ENCODE measurements around the gene INPP4B. TPM values are rescaled to one million over a fixed set of nuclear protein-coding genes. Genes with fewer than 3 reads are reported as not detected.

The INPP4B gene
- total RNA-seq, 2 experiments from 2014 or later = not detected

- CTCF ChIA-PET (ENCODE audit: unreplicated experiment) = no interaction called here
- H3K4me1 ChIP-seq (ENCODE audit: insufficient read depth, low read length, poor library complexity, severe bottlenecking) = no peaks in the 10 kb centered on the region
- no peaks in the 10 kb centered on the region for H3K9me2 ChIP-seq (ENCODE audit: insufficient read depth, low read length)
- BruUV-seq (replicated peaks) = no TSS peak
- POLR2A ChIA-PET = interaction anchor here (0.7 kb wide), 2 partner anchors 8 to 1405 kb away, joined by 3 read pairs; no protein-coding TSS in a partner anchor
- H3K36me3 ChIP-seq (ENCODE audit: insufficient read depth, low read length) = no peaks in the 10 kb centered on the region
- H3K79me2 ChIP-seq (ENCODE audit: insufficient read depth, low read depth, low read length) = no peaks in the 10 kb centered on the region
- TF ChIP-seq EZH2phosphoT487 (IDR thresholded peaks at IDR 0.05; ENCODE audit: borderline replicate concordance, low read depth, low read length) = no peak
- TF ChIP-seq CTCF (conservative IDR thresholded peaks at IDR 0.05; ENCODE audit: low read length) = no peak
- intact Hi-C loops (cut with micrococcal nuclease; ENCODE audit: unreplicated experiment) = no loop called here
- no peak overlapping the region for H3K27ac ChIP-seq (ENCODE audit: low read depth, low read length, poor library complexity, severe bottlenecking)
- no peaks in the 10 kb centered on the region for H3K9me3 ChIP-seq (ENCODE audit: low read length)
- H2AFZ ChIP-seq (ENCODE audit: low read length) = no peak overlapping the region
- no peak overlapping the region for H3K4me3 ChIP-seq (ENCODE audit: low read depth, low read length, poor library complexity, severe bottlenecking)
- no peak for DNase-seq (ENCODE audit: low spot score)
- H4K20me1 ChIP-seq (ENCODE audit: insufficient read depth, low read length) = no peaks in the 10 kb centered on the region
- no peak overlapping the region for H3K4me2 ChIP-seq (ENCODE audit: low read length)
Observed at GRCh38 chr4:142700531-142700930, 145.6 kb downstream of the INPP4B start.

- Histone ChIP-seq H3K27ac (ENCODE audit: low read depth, low read length, poor library complexity, severe bottlenecking) (no peak overlapping the region), H3K36me3 (ENCODE audit: insufficient read depth, low read length) (no peaks in the 10 kb centered on the region), H3K9me3 (ENCODE audit: low read length) (no peaks in the 10 kb centered on the region), H2AFZ (ENCODE audit: low read length) (no peak overlapping the region), H3K9me2 (ENCODE audit: insufficient read depth, low read length) (no peaks in the 10 kb centered on the region), H3K4me1 (ENCODE audit: insufficient read depth, low read length, poor library complexity, severe bottlenecking) (no peaks in the 10 kb centered on the region), H3K4me3 (ENCODE audit: low read depth, low read length, poor library complexity, severe bottlenecking) (no peak overlapping the region), H4K20me1 (ENCODE audit: insufficient read depth, low read length) (no peaks in the 10 kb centered on the region), H3K4me2 (ENCODE audit: low read length) (no peak overlapping the region), H3K79me2 (ENCODE audit: insufficient read depth, low read depth, low read length) (no peaks in the 10 kb centered on the region)
- ChIA-PET POLR2A (interaction anchor here (0.7 kb wide), 1 partner anchor 34 kb away, joined by 3 read pairs; no protein-coding TSS in a partner anchor), CTCF (ENCODE audit: unreplicated experiment) (no interaction called here)
- no peak for DNase-seq (ENCODE audit: low spot score)
- TF ChIP-seq CTCF (conservative IDR thresholded peaks at IDR 0.05; ENCODE audit: low read length) = no peak
- TF ChIP-seq EZH2phosphoT487 (IDR thresholded peaks at IDR 0.05; ENCODE audit: borderline replicate concordance, low read depth, low read length) = no peak
- intact Hi-C loops (cut with micrococcal nuclease; ENCODE audit: unreplicated experiment) = no loop called here
- no TSS peak for BruUV-seq (replicated peaks)
Observed at GRCh38 chr4:142698552-142698951, 147.5 kb downstream of the INPP4B start.

GRCh38 chr4:142697928-142698327, 148.2 kb downstream of the INPP4B start:
- BruUV-seq (replicated peaks) = no TSS peak
- intact Hi-C loops (cut with micrococcal nuclease; ENCODE audit: unreplicated experiment) = no loop called here

More at GRCh38 chr4:142697928-142698327, 148.2 kb downstream of the INPP4B start:
- no peaks in the 10 kb centered on the region for H3K9me3 ChIP-seq (ENCODE audit: low read length)
- H3K4me3 ChIP-seq (ENCODE audit: low read depth, low read length, poor library complexity, severe bottlenecking) = no peak overlapping the region
- no peaks in the 10 kb centered on the region for H3K4me1 ChIP-seq (ENCODE audit: insufficient read depth, low read length, poor library complexity, severe bottlenecking)
- TF ChIP-seq EZH2phosphoT487 (IDR thresholded peaks at IDR 0.05; ENCODE audit: borderline replicate concordance, low read depth, low read length) (no peak), CTCF (conservative IDR thresholded peaks at IDR 0.05; ENCODE audit: low read length) (no peak)
- H3K27ac ChIP-seq (ENCODE audit: low read depth, low read length, poor library complexity, severe bottlenecking) = no peak overlapping the region
- no peak overlapping the region for H3K4me2 ChIP-seq (ENCODE audit: low read length)
- no peak overlapping the region for H2AFZ ChIP-seq (ENCODE audit: low read length)
- POLR2A ChIA-PET = interaction anchor here (0.7 to 0.9 kb wide), 3 partner anchors 32 to 1693 kb away, joined by 3 read pairs; no protein-coding TSS in a partner anchor
- CTCF ChIA-PET (ENCODE audit: unreplicated experiment) = no interaction called here
- DNase-seq (ENCODE audit: low spot score) = no peak
- no peaks in the 10 kb centered on the region for H3K36me3 ChIP-seq (ENCODE audit: insufficient read depth, low read length)
- H3K9me2 ChIP-seq (ENCODE audit: insufficient read depth, low read length) = no peaks in the 10 kb centered on the region
- no peaks in the 10 kb centered on the region for H4K20me1 ChIP-seq (ENCODE audit: insufficient read depth, low read length)
- no peaks in the 10 kb centered on the region for H3K79me2 ChIP-seq (ENCODE audit: insufficient read depth, low read depth, low read length)
